OCI-M1 (cell line): ENCODE measurements around the gene CCDC197.

Experiments used
- DNase-seq: peaks from one replicate; lab custom pipeline; 2025; lab: John Stamatoyannopoulos, UW

CCDC197 gene

DNA sequence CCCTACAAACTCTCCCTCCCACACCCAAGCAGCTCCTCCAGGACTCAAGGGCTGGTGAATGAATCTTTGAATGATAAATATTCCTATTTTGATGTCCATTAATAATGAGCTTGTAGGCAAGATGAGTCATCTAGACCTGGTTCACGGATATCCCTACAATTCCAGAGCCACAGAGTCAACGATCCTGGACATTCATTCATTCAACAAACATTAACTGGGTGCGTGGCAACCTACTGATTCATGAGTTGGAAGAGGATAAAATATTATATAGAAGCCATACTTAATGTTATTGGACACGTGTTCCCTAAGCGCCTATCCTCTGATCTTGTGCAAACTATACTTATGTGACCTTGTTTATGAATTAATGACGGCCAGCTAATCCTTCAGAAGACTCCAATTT is 28.6 kb downstream of the CCDC197 start:
- DNase-seq, result no peak

DNA sequence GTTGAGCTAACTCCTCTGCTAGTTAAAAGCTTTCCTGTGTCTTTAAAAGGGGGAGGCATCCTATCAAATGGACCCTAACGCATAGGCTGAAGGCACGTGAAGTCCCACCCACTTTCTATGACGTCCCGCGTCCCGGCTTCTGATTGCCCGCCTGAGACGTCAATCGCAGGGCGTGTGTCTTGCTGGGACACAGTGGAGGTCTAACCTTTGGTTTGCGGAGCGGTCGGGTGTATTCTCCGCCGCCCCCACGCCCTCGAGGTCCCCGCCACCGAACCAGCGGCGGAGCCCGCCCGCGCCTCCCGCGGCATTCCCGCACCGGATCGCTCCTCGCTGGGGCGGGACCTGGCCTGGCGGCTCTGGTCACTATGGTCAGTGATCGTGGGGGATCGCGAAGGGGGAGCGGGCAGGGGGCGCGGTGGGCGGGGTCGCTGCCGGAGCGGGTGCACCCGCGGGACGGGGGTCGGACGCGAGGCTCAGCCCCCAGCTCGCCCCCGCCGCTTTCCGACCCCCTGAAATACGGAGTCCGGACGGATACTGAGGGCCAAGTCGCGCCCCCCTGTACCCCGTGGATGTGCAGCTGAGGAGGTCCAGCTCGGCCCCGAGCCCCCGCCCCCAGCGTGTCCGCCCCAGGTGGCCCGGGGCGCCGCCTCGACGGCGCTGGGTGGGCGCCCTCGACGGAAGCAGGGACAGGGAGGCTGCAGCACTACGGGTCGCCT is 29.2 kb downstream of the CCDC197 start, which contains the start of gene OTUB2:
Gene OTUB2 (plus strand): TSS at position 168 of the 716 bp plus-strand sequence. CDS start 198 bp downstream, at position 366.
- DNase-seq, result peak; percentile 97

DNA sequence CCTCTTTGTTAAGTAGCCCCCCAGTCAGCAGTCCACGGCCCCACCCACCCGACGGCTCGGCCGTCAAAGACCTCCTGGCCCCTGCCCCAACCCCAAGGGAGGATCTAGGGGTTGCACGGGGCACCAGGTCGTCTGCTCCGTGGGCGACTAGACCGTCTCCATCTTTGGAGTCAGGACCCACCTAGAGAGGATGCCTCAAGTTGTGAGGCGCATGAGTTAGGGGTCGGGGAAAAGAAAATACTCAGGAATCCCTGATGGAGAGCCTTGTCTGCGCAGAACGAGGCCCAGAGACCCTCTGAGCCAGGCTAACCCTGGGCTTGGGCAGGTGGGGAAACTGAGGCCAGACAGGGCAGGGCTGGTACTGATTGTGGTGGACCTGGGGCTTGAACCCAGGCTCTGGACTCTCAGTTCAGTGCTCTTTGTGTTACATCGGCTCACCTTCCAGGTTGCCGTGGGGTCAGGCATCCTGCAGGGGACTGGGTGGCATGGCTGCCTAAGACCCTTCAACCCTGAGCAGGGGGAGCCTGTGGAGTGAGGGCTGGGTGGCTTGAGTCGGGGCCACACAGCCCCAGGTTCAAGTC is 29.9 kb downstream of the CCDC197 start:
- DNase-seq, result no peak

GRCh38 chr14:94027566-94028449 is 30.7 kb downstream of the CCDC197 start:
- no peak for DNase-seq

DNA sequence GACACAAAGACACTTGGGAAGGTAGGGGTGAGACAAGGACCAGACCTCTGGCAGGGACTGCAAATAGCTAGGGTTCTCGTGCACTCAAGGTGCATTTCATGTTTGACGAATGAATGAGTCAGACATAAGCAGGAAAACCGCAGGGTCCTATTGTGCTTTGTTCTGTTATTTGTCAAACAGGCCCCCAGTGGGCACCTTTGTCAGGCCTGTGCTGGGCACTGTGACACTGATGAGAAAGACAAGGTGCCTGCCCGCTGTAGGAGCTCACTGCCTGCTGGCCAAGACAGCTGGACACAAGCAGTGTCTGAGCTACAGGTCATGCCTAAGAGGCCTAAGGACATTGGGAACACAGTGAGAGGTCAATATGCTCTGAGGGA is 31.3 kb downstream of the CCDC197 start:
- no peak for DNase-seq

GRCh38 chr14:94029265-94029664 is 32.2 kb downstream of the CCDC197 start:
- peak; percentile 5 for DNase-seq

DNA sequence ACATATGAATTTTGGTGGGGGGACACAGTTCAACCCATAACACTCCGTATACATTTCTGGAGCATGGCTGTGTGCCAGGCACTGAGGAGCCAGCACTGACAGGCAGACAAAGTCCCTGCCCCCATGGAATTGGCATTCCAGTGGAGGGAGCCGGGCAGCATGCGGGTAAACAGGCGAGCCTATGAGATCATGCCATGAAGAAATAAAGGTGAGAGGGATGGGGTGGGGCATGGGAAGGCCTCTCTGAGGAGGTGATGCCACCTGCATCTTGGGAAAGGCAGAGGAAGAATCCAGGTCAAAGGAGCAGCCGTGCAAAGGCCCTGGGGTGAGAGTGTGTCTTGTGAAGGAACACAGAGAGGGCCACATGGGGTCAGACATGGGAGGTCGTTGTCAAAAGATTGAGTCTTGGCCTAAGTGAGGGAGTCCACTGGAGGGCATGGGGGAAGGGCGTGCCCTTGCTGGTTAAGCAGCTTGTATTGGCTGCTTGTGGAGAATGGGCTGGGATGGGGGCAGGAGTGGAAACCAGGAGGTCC is 32.6 kb downstream of the CCDC197 start:
- no peak for DNase-seq

DNA sequence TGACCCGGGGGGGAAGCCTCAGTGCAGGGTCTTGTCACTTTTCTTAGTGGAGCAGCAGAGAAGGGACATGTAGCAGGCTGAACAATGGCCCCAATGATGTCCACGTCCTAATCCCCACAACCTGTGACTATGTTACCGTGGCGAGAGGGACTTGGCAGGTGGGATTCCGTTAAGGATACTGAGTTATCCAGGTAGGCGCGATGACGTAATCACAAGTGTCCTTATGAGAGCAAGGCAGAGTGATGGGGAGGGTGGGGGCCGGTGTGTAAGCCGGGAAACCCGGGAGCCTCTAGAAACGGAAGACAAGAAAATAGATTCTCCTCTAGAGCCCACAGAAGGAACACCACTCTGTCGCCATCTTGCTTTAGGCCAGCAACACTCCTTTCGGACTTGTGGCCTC is 33.5 kb downstream of the CCDC197 start:
- no peak for DNase-seq

DNA sequence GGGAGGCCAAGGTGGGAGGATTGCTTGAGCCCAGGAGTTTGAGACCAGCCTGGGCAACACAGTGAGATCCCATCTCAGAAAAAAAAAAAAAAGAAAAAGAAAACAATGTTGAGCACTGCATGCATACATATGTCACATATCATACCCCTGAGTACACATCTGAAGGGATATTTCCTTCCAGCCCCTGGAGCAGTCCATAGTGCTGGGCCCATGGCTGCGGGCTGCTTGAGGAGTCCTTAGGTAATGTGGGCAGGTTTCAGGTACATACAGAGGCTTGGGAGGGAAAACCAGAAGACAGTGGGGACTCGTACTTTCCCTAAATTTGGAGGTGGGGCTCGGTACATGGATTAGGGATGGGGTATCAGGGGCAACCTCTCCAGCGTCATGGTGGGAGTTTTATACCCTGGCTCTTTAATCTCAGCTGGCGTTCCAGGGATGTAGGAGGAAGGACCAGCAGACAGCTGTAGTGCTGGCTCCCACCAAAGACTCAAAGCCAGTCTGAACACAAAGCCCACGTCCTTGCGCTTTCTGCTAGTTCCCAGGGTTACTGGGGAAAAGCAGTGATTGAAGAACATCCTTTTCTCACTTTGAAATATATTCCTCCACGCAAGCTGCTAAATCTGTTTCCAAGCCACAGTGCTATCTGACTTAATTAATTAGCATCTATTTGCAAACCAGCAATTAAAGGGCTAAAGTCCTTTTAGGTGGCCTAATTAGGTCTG is 34.2 kb downstream of the CCDC197 start:
- no peak for DNase-seq

DNA sequence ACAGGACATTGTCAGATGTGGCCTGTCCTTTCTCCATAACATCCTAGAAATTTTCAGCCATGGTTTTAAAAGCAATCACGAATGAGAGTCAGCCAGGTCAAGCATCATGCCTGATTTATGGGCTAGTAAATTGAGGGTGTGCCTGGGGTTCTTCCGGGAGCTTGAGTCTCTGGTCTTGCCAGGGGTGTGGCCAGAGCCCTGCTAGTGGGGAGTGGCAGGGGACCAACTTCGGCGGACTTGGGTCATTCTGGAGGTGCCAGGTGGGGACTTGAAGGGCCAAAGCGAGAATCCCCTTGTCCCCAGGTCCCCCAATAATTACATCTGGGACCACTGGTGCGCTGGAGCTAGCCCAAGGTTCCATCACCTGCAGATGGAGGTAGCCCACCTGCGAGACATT is 34.8 kb downstream of the CCDC197 start:
- DNase-seq, result no peak

- DNase-seq, result no peak
Measured at GRCh38 chr14:94034886-94035285, 37.8 kb downstream of the CCDC197 start.

- DNase-seq, result peak; percentile 77
Measured at GRCh38 chr14:94036313-94037167, 39.4 kb downstream of the CCDC197 start.

GRCh38 chr14:94037954-94038353 is 40.9 kb downstream of the CCDC197 start:
- no peak for DNase-seq

DNA sequence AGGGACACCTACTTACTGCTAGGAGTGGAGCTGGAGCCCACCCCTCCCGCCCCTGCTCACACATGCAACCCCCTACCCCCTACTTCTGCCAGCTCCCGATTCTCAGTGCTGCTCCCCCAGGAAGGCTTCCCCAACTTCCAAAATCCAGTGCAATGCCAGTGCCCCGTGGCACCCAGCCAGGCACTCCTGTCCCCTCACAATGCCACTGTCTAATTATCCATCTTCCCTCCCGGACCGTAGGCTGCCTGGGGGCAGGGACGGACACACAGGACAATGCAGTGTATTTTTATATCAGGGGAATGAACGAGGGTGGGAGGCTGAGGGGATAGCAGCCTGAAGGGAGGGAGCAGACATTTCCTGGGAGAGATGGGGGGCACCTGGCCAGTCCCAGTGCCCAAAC is 41.4 kb downstream of the CCDC197 start:
- DNase-seq, result no peak

GRCh38 chr14:94038921-94039629 is 42.0 kb downstream of the CCDC197 start:
- DNase-seq, result no peak

DNA sequence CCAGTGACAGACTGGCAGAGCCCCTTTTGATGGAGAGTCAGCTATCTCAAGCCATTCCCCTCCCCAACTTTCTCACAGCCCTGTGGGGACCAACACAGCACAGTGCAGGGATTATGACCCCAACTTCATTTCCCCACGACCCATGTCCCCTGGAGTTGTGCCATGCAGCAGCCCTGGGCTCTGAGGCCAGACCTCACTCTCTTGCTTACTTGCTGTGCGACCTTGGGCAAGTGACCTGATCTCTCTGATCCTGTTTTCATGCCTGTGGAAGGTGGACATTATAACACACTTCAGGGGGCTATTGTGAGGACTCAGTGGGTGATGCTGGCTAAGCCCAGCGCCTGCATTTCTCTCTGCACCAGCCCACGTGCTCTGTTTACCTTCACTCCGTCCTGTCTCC is 43.1 kb downstream of the CCDC197 start:
- no peak for DNase-seq

DNA sequence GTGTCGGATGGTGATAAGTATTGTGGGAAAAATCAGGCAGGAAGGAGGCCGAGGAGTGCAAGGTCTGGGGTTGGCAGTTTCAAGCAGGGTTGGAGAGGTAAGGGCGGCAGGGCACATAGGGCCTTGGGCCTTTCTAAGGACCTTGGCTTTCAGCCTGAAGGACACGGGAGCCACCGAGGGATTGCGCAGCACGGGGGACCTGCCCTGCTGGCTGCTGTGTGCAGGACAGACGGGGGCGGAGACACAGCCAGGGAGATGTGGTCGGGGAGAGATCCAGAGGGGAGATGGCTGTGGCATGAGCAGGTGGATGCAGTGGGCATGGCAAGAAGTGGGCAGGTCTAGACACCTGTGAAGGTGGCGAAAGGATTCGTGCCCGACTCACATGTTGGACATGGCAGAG is 43.7 kb downstream of the CCDC197 start:
- DNase-seq, result no peak

- no peak for DNase-seq
Measured at GRCh38 chr14:94041551-94042346, 44.6 kb downstream of the CCDC197 start.

- DNase-seq, result no peak
Measured at GRCh38 chr14:94042433-94043091, 45.5 kb downstream of the CCDC197 start.
